ENCODE data around the gene AP2S1. TPM values are rescaled to one million over a fixed set of nuclear protein-coding genes. Genes with fewer than 3 reads are reported as not detected.

Gene AP2S1
- polyA plus RNA-seq, 2 of the 4 experiments (the other 2 are of a cell fraction): 150 to 329 TPM

DNA sequence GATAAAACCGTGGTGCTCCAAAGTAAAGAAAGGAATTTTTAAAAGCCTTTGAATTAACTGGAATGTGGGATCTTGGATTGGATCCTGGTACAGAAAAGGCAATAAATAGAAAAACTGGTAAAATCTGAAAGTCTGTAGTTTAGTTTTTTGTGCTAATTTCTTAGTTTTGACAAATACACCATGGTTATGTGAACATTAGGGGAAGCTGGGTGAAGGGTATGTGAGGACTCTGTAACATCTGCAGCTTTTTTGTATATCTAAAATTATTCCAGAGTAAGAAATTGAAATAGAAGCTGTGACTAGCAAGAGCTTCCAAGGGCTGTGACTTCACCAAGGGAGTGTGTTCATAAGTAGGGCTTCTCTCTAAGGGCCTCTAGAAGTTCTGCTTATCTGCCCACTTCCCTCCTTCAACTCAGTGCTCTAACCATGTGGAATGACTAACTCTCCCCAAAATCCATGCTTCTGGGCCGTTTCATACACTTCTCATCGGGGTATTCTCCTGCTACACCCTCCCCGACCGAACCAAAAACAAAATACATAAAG lies 36.7 kb upstream of the AP2S1 start:
- Histone ChIP-seq H3K4me2 (no peak overlapping the region), H3K27ac (no peak overlapping the region), H3K4me1 (peaks cover 49% of the 10 kb centered on the region), H3K9me3 (no peaks in the 10 kb centered on the region), H3K4me3 (no peak overlapping the region)
- FAIRE-seq: no peak
- ChIA-PET CTCF (interaction anchor here (1.0 kb wide), 1 partner anchor 104 kb away, joined by 6 read pairs; no protein-coding TSS in a partner anchor), POLR2A (no interaction called here)
- ATAC-seq: no peak
- DNase-seq (ENCODE audit: low read depth in 1 of 2, low spot score in 1 of 2): no peak
- whole genome bisulfite sequencing (ENCODE audit: missing lambda C conversion rate): 92% methylated on average over 5 of the region's 5 CpGs
- TF ChIP-seq ZC3H11A (IDR thresholded peaks at IDR 0.05) (no peak), CHD4 (IDR thresholded peaks at IDR 0.05; ENCODE audit: borderline replicate concordance) (no peak), ZFP36 (IDR thresholded peaks at IDR 0.05; ENCODE audit: borderline replicate concordance, partially characterized antibody) (no peak), HOXB5 (CRISPR knock-in tag; IDR thresholded peaks at IDR 0.05) (no peak), NR3C1 (IDR thresholded peaks at IDR 0.05) (no peak), MYC (IDR thresholded peaks at IDR 0.05; ENCODE audit: borderline replicate concordance, low read length) (no peak), CBX2 (IDR thresholded peaks at IDR 0.05; ENCODE audit: borderline replicate concordance, low read depth) (no peak), TFCP2L1 (CRISPR knock-in tag; IDR thresholded peaks at IDR 0.05) (no peak), PHF8 (IDR thresholded peaks at IDR 0.05; ENCODE audit: borderline replicate concordance, low read depth) (no peak), KDM5A (IDR thresholded peaks at IDR 0.05) (no peak), FOXS1 (CRISPR knock-in tag; IDR thresholded peaks at IDR 0.05) (no peak), NPAS2 (CRISPR knock-in tag; IDR thresholded peaks at IDR 0.05; ENCODE audit: borderline replicate concordance) (no peak)
- TF ChIP-seq, protein P1, sequence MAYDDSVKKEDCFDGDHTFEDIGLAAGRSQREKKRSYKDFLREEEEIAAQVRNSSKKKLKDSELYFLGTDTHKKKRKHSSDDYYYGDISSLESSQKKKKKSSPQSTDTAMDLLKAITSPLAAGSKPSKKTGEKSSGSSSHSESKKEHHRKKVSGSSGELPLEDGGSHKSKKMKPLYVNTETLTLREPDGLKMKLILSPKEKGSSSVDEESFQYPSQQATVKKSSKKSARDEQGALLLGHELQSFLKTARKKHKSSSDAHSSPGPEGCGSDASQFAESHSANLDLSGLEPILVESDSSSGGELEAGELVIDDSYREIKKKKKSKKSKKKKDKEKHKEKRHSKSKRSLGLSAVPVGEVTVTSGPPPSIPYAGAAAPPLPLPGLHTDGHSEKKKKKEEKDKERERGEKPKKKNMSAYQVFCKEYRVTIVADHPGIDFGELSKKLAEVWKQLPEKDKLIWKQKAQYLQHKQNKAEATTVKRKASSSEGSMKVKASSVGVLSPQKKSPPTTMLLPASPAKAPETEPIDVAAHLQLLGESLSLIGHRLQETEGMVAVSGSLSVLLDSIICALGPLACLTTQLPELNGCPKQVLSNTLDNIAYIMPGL (CRISPR knock-in tag; IDR thresholded peaks at IDR 0.05; ENCODE audit: borderline replicate concordance): no peak
- TF ChIP-seq, protein P2, sequence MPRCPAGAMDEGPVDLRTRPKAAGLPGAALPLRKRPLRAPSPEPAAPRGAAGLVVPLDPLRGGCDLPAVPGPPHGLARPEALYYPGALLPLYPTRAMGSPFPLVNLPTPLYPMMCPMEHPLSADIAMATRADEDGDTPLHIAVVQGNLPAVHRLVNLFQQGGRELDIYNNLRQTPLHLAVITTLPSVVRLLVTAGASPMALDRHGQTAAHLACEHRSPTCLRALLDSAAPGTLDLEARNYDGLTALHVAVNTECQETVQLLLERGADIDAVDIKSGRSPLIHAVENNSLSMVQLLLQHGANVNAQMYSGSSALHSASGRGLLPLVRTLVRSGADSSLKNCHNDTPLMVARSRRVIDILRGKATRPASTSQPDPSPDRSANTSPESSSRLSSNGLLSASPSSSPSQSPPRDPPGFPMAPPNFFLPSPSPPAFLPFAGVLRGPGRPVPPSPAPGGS (IDR thresholded peaks at IDR 0.05): no peak
- TF ChIP-seq, protein P3, sequence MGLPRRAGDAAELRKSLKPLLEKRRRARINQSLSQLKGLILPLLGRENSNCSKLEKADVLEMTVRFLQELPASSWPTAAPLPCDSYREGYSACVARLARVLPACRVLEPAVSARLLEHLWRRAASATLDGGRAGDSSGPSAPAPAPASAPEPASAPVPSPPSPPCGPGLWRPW (IDR thresholded peaks at IDR 0.05): no peak

DNA sequence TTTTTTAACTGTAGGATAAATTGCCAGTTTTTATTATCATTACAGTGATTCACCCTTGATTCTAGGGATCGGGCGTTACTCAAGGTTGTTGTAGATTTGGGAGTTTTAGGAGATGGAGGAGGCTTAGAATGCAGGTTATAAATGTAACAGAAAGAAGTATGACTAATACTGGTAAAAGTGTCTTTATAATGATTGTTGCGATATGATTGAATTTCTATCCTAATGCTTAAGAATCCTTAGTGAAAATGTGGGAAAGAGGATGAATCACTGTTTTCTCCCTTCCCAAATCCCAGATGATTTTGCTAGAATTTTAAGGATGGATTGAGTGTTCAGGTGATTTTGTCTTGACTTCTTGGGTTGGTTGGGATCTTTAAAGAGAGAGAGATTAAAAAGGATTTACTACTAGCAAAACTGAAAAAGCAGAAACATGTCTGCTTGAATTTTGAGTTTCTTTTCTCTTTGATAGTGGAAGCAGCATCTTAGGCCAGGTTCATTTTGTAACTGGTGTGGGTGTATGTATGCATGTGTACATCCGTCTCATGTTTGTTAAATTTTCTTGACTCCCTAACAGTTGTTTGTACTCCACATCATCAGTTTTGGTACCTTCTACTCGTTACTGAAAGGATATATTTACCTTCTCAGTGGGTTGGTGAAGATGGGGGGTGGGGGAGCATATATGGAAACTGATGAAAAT lies 36.0 kb upstream of the AP2S1 start:
- Histone ChIP-seq H3K4me1 (peaks cover 49% of the 10 kb centered on the region), H3K9me3 (no peaks in the 10 kb centered on the region), H3K4me2 (0 out of 3 replicates have a peak overlapping the region, but pooled peaks have one; percentile 7), H3K4me3 (no peak overlapping the region), H3K27ac (no peak overlapping the region)
- POLR2A ChIA-PET: no interaction called here
- 88% methylated on average over 5 of the region's 5 CpGs for WGBS (ENCODE audit: missing lambda C conversion rate)
- ATAC-seq: no peak
- no peak for FAIRE-seq
- CTCF ChIA-PET: interaction anchor here (1.0 to 2.3 kb wide), 4 partner anchors 12 to 105 kb away, joined by 5 to 12 read pairs (median 6); partner anchors contain the start of gene ARHGAP35
- no peak for TF ChIP-seq RARB (CRISPR knock-in tag; IDR thresholded peaks at IDR 0.05)
- TF ChIP-seq, protein P2 (IDR thresholded peaks at IDR 0.05): no peak
- no peak for TF ChIP-seq PHF8 (IDR thresholded peaks at IDR 0.05; ENCODE audit: borderline replicate concordance, low read depth)
- no peak for TF ChIP-seq BHLHE40 (IDR thresholded peaks at IDR 0.05; ENCODE audit: low read depth, low read length)
- no peak for TF ChIP-seq KDM5A (IDR thresholded peaks at IDR 0.05)
- TF ChIP-seq RFX5 (IDR thresholded peaks at IDR 0.05): no peak
- TF ChIP-seq HDAC2 (IDR thresholded peaks at IDR 0.05): no peak
- TF ChIP-seq, protein P4, sequence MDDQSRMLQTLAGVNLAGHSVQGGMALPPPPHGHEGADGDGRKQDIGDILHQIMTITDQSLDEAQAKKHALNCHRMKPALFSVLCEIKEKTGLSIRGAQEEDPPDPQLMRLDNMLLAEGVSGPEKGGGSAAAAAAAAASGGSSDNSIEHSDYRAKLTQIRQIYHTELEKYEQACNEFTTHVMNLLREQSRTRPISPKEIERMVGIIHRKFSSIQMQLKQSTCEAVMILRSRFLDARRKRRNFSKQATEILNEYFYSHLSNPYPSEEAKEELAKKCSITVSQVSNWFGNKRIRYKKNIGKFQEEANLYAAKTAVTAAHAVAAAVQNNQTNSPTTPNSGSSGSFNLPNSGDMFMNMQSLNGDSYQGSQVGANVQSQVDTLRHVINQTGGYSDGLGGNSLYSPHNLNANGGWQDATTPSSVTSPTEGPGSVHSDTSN (IDR thresholded peaks at IDR 0.05): no peak
- TF ChIP-seq EHMT2 (IDR thresholded peaks at IDR 0.05; ENCODE audit: low read depth): no peak
- TF ChIP-seq JUNB (IDR thresholded peaks at IDR 0.05): no peak
- TF ChIP-seq, protein P3 (IDR thresholded peaks at IDR 0.05): no peak
- TF ChIP-seq, protein P5, sequence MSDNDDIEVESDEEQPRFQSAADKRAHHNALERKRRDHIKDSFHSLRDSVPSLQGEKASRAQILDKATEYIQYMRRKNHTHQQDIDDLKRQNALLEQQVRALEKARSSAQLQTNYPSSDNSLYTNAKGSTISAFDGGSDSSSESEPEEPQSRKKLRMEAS (IDR thresholded peaks at IDR 0.05): no peak
- no peak for DNase-seq (ENCODE audit: low read depth in 1 of 2, low spot score in 1 of 2)

Data from A549 (cell line).